Measurements from ENCODE around the gene ZFP1. TPM values are rescaled to one million over a fixed set of nuclear protein-coding genes. Genes with fewer than 3 reads are reported as not detected.

The ZFP1 gene
- total and polyA plus RNA-seq, 12 donors, result 3.0 to 11.5 (median 6.9) TPM

GRCh38 chr16:75152635-75153034 is 4.3 kb downstream of the ZFP1 start:
- ATAC-seq, result no peak
- TF ChIP-seq, protein P1, sequence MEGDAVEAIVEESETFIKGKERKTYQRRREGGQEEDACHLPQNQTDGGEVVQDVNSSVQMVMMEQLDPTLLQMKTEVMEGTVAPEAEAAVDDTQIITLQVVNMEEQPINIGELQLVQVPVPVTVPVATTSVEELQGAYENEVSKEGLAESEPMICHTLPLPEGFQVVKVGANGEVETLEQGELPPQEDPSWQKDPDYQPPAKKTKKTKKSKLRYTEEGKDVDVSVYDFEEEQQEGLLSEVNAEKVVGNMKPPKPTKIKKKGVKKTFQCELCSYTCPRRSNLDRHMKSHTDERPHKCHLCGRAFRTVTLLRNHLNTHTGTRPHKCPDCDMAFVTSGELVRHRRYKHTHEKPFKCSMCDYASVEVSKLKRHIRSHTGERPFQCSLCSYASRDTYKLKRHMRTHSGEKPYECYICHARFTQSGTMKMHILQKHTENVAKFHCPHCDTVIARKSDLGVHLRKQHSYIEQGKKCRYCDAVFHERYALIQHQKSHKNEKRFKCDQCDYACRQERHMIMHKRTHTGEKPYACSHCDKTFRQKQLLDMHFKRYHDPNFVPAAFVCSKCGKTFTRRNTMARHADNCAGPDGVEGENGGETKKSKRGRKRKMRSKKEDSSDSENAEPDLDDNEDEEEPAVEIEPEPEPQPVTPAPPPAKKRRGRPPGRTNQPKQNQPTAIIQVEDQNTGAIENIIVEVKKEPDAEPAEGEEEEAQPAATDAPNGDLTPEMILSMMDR (IDR thresholded peaks at IDR 0.05), result no peak
- intact Hi-C loops (cut with DNase I), result no loop called here

DNA sequence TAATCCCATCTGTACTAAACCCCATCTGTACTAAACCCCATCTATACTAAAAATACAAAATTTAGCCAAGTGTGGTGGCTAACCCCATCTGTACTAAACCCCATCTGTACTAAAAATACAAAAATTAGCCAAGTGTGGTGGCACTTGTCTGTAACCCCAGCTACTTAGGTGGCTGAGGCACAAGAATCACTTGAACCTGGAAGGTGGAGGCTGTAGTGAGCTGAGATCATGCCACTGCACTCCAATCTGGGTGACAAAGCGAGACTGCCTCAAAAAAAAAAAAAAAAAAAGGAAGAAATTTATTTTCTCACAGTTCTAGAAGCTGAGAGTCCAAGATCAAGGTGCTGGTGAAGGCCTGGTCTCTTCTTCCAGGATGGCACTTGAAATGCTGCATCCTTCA is 12.1 kb downstream of the ZFP1 start:
- 95 to 100% methylated on average over 1 of the region's 1 CpG for WGBS, 2 donors
- DNase-seq (no peak), ATAC-seq (no peak)
- peaks cover 0 to 53% (median 0%) of the 10 kb centered on the region in 9 donors for H3K36me3 ChIP-seq
- TF ChIP-seq, protein P1 (IDR thresholded peaks at IDR 0.05), result no peak
- H3K9me3 ChIP-seq, result peaks cover 0 to 23% (median 0%) of the 10 kb centered on the region in 11 donors
- no peak overlapping the region for H3K4me3 ChIP-seq
- no peak overlapping the region for H3K27ac ChIP-seq
- no peaks in the 10 kb centered on the region for H3K4me1 ChIP-seq
- no peaks in the 10 kb centered on the region for H3K27me3 ChIP-seq
- intact Hi-C loops (cut with DNase I), result no loop called here

More at GRCh38 chr16:75152635-75153034, 4.3 kb downstream of the ZFP1 start:
- Histone ChIP-seq H3K27ac (no peak overlapping the region), H3K4me3 (no peak overlapping the region), H3K9me3 (peaks cover 0 to 31% (median 25%) of the 10 kb centered on the region in 11 donors), H3K27me3 (no peaks in the 10 kb centered on the region), H3K4me1 (peaks cover 0 to 14% (median 10%) of the 10 kb centered on the region in 9 donors), H3K36me3 (peaks cover 0 to 50% (median 6%) of the 10 kb centered on the region in 9 donors)
- DNase-seq, result no peak

DNA sequence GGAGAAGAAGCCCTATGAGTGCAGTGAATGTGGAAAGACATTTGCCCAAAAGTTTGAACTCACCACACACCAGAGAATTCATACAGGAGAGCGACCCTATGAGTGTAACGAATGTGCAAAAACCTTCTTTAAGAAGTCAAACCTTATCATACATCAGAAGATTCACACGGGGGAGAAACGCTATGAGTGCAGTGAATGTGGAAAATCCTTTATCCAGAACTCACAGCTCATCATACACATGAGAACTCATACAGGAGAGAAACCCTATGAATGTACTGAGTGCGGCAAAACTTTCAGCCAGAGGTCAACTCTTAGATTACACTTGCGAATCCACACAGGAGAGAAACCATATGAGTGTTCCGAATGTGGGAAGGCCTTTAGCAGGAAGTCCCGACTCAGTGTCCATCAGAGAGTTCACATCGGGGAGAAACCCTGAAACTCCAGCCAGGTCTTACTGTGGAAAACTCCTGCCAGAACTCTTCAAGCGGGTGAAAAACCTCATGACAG is 21.6 kb downstream of the ZFP1 start:
- TF ChIP-seq, protein P1 (IDR thresholded peaks at IDR 0.05), result no peak
- Histone ChIP-seq H3K36me3 (peaks cover 0 to 79% (median 48%) of the 10 kb centered on the region in 9 donors), H3K9me3 (peaks cover 0 to 100% (median 29%) of the 10 kb centered on the region in 11 donors), H3K4me3 (no peak overlapping the region), H3K27ac (no peak overlapping the region), H3K4me1 (no peaks in the 10 kb centered on the region), H3K27me3 (no peaks in the 10 kb centered on the region)
- no peak for ATAC-seq
- DNase-seq, result no peak
- 98 to 99% methylated on average over 10 of the region's 10 CpGs for WGBS, 2 donors
- intact Hi-C loops (cut with DNase I), result no loop called here

- TF ChIP-seq, protein P1 (IDR thresholded peaks at IDR 0.05), result no peak
- ATAC-seq, result no peak
- H3K36me3 ChIP-seq, result peaks cover 0 to 53% (median 37%) of the 10 kb centered on the region in 9 donors
- peaks cover 0 to 100% (median 48%) of the 10 kb centered on the region in 11 donors for H3K9me3 ChIP-seq
- WGBS, 2 donors, result 97% methylated on average over 4 of the region's 4 CpGs
- no peaks in the 10 kb centered on the region for H3K27me3 ChIP-seq
- no peaks in the 10 kb centered on the region for H3K4me1 ChIP-seq
- no peak overlapping the region for H3K27ac ChIP-seq
- H3K4me3 ChIP-seq, result no peak overlapping the region
- DNase-seq, result no peak
- intact Hi-C loops (cut with DNase I), result no loop called here
These were observed 24.3 kb downstream of the ZFP1 start for GRCh38 chr16:75172578-75172977.

All from heart right ventricle (tissue), 16 donors.